HL-60 (cell line): ENCODE measurements around the gene ARHGEF37.
A peak's percentile ranks its signal among the peaks of the same experiment; 100 is the strongest.
"Not testable (repeated sequence)": the region's sequence is repeated elsewhere in the genome, so short reads cannot be mapped to it uniquely, and the experiment has no call there.

Experiments used
- DNase-seq, 2 experiments: peaks; one replicate each; pipeline ENCODE4 v3.0.0-alpha.2; 2010 to 2020; ENCODE audit warnings: low read depth in 1 of 2, low spot score in 1 of 2
- H3K27ac ChIP-seq: fragments of 250-450 bp; sonication (Bioruptor Pico); replicated peaks from 2 replicates; pipeline ENCODE4 v1.5.1; 2020; ENCODE audit warnings: mild to moderate bottlenecking, moderate library complexity
- H3K27me3 ChIP-seq: fragments of 250-450 bp; sonication (Bioruptor Pico); 2 replicates; pipeline ENCODE4 v1.5.1; 2021; ENCODE audit warnings: mild to moderate bottlenecking, moderate library complexity; ENCODE audit not compliant: insufficient read depth, poor library complexity, severe bottlenecking
- H3K4me3 ChIP-seq: replicated peaks from 2 replicates; pipeline ENCODE4 v1.5.1; 2011; ENCODE audit warnings: mild to moderate bottlenecking, control low read depth, low read length; ENCODE audit not compliant: insufficient read depth
- GABPA ChIP-seq: IDR thresholded peaks from 2 replicates; pipeline ENCODE4 v1.6.1; 2012; ENCODE audit warnings: low read depth
- POLR2AphosphoS5 ChIP-seq: IDR thresholded peaks from 2 replicates; pipeline ENCODE4 v1.6.1; 2012; ENCODE audit warnings: low read depth
- REST ChIP-seq: IDR thresholded peaks from 2 replicates; pipeline ENCODE4 v1.6.1; 2012; ENCODE audit warnings: low read depth; ENCODE audit not compliant: insufficient replicate concordance
- SPI1 ChIP-seq: IDR thresholded peaks from 2 replicates; pipeline ENCODE4 v1.6.1; 2012; ENCODE audit warnings: low read depth, mild to moderate bottlenecking, borderline replicate concordance
- TF ChIP-seq, protein P1 (sequence below): IDR thresholded peaks from one replicate; pipeline ENCODE4 v1.5.1; 2011; ENCODE audit warnings: low read length, control low read depth, inconsistent platforms; ENCODE audit not compliant: insufficient read depth

ARHGEF37 gene

GRCh38 chr5:149563466-149563865, 17.8 kb upstream of the ARHGEF37 start:
- DNase-seq: no peak
- Histone ChIP-seq H3K27ac (no peak overlapping the region), H3K4me3 (no peak overlapping the region), H3K27me3 (no peaks in the 10 kb centered on the region)
- TF ChIP-seq GABPA (no peak), POLR2AphosphoS5 (no peak)

DNA sequence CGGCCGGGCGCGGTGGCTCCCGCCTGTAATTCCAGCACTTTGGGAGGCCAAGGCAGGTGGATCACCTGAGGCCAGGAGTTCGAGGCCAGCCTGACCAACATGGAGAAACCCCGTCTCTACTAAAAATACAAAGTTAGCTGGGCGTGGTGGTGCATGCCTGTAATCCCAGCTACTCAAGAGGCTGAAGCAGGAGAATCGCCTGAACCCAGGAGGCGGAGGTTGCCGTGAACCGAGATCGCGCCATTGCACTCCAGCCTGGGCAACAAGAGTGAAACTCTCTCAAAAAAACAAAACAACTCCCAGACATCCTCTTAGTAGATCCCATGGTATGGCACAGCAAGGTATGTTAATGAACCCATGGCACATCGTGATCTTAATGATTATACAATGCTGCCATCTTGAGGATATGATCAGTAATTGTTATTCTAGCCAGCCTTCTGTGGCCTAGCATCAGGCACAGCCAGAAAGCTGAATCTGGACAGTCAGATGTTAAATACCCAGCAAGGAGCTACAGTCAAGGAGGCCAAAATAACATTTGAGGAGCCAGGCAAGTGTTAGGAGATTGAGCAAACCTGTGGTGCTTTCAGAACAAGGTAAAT, 16.7 kb upstream of the ARHGEF37 start:
- H3K27ac ChIP-seq, H3K27me3 ChIP-seq, H3K4me3 ChIP-seq: not testable (repeated sequence)
- TF ChIP-seq, protein P1, sequence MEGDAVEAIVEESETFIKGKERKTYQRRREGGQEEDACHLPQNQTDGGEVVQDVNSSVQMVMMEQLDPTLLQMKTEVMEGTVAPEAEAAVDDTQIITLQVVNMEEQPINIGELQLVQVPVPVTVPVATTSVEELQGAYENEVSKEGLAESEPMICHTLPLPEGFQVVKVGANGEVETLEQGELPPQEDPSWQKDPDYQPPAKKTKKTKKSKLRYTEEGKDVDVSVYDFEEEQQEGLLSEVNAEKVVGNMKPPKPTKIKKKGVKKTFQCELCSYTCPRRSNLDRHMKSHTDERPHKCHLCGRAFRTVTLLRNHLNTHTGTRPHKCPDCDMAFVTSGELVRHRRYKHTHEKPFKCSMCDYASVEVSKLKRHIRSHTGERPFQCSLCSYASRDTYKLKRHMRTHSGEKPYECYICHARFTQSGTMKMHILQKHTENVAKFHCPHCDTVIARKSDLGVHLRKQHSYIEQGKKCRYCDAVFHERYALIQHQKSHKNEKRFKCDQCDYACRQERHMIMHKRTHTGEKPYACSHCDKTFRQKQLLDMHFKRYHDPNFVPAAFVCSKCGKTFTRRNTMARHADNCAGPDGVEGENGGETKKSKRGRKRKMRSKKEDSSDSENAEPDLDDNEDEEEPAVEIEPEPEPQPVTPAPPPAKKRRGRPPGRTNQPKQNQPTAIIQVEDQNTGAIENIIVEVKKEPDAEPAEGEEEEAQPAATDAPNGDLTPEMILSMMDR: peak; percentile 32
- DNase-seq: peak in 1 of 2 experiments; percentile 43

DNA sequence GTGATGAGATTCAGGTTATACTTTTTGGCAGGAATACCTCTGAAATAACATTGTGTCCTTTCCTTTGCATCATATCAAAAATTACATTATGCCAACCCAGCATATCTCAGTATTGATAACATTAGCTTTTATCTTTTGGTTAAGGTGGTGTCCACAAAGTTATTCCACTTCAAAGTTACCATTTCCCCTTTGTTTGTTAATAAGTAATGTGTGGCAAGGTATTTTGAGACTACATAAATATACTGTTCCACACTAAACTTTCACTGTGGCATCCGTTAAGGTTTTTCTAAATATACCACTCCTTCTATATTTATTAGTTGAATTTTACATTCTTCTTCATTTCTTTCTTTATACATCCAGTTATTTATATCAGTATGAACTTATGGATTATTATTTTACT, 14.1 kb upstream of the ARHGEF37 start:
- Histone ChIP-seq H3K4me3 (no peak overlapping the region), H3K27me3 (no peaks in the 10 kb centered on the region), H3K27ac (no peak overlapping the region)
- no peak for TF ChIP-seq SPI1
- TF ChIP-seq GABPA: no peak
- no peak for TF ChIP-seq POLR2AphosphoS5
- no peak for TF ChIP-seq REST
- TF ChIP-seq, protein P1: no peak
- no peak for DNase-seq

DNA sequence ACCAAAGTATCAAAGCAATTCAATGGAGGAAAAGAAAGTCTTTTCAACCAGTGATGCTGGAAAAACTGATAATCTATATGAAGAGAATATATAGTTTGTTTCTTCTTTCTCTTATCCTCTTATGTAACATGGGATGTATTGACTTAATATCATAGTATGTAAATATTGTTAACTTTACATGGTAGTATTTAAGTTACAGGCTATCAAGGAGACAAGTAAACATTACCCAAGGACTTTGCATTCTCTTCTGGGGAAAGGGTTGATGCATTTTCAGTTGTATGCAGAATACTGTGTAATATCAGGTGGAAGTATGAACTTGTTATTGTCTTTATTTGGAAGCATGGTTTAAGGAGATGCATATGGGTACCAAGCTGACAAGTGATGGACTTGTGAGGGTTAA, 9.1 kb upstream of the ARHGEF37 start:
- H3K27me3 ChIP-seq: no peaks in the 10 kb centered on the region

More for the DNA sequence above, 9.1 kb upstream of the ARHGEF37 start:
- H3K4me3 ChIP-seq: no peak overlapping the region
- H3K27ac ChIP-seq: no peak overlapping the region
- no peak for DNase-seq
- TF ChIP-seq REST: no peak
- no peak for TF ChIP-seq SPI1
- TF ChIP-seq GABPA: no peak
- TF ChIP-seq, protein P1: no peak
- TF ChIP-seq POLR2AphosphoS5: no peak
